Astrocyte (in vitro differentiated cells and primary cell): ENCODE results near the gene ABHD5. TPM values are rescaled to one million over a fixed set of nuclear protein-coding genes. Genes with fewer than 3 reads are reported as not detected.
A peak's percentile ranks its signal among the peaks of the same experiment; 100 is the strongest.

Source experiments
- DNase-seq: peaks from one replicate; pipeline ENCODE4 v3.0.0-alpha.2; 2010; ENCODE audit warnings: low read depth
- FAIRE-seq: peaks from 2 replicates; lab custom pipeline; 2011; peaks lifted over from hg19 to GRCh38; lab: Jason Lieb, UNC
- H2AFZ ChIP-seq: 2 replicates; pipeline ENCODE4 v1.6.0; 2012; ENCODE audit warnings: low read depth, low read length, inconsistent platforms
- H3K27ac ChIP-seq: 2 replicates; pipeline ENCODE4 v1.5.1; 2011; ENCODE audit warnings: low read depth, low read length, inconsistent platforms
- H3K27me3 ChIP-seq: 2 replicates; pipeline ENCODE4 v1.6.0; 2011; ENCODE audit warnings: low read length, inconsistent platforms; ENCODE audit not compliant: insufficient read depth
- H3K36me3 ChIP-seq: 2 replicates; pipeline ENCODE4 v1.5.1; 2011; ENCODE audit warnings: low read length, inconsistent platforms; ENCODE audit not compliant: insufficient read depth
- H3K4me1 ChIP-seq: 2 replicates; pipeline ENCODE4 v1.5.1; 2011; ENCODE audit warnings: low read length, inconsistent platforms; ENCODE audit not compliant: insufficient read depth
- H3K4me2 ChIP-seq: 2 replicates; pipeline ENCODE4 v1.6.0; 2012; ENCODE audit warnings: low read length, inconsistent platforms
- H3K4me3 ChIP-seq: 2 replicates; pipeline ENCODE4 v1.5.1; 2011; ENCODE audit warnings: low read depth, mild to moderate bottlenecking, low read length, inconsistent platforms; ENCODE audit not compliant: insufficient read depth
- H3K79me2 ChIP-seq: 2 replicates; pipeline ENCODE4 v1.6.0; 2012; ENCODE audit warnings: mild to moderate bottlenecking, low read length, inconsistent platforms; ENCODE audit not compliant: insufficient read depth
- H3K9ac ChIP-seq: 2 replicates; pipeline ENCODE4 v1.6.0; 2012; ENCODE audit warnings: mild to moderate bottlenecking, low read length, inconsistent platforms
- H3K9me3 ChIP-seq: 2 replicates; pipeline ENCODE4 v1.5.1; 2012; ENCODE audit warnings: low read depth, mild to moderate bottlenecking, low read length, inconsistent platforms; ENCODE audit not compliant: insufficient read depth
- H4K20me1 ChIP-seq: 2 replicates; pipeline ENCODE4 v1.6.0; 2012; ENCODE audit warnings: low read length, inconsistent platforms; ENCODE audit not compliant: insufficient read depth
- H3K27ac Mint-ChIP-seq: one replicate; pipeline ENCODE4 v1.8.0; 2021; ENCODE audit warnings: mild to moderate bottlenecking, mixed read lengths; ENCODE audit not compliant: unreplicated experiment
- H3K27me3 Mint-ChIP-seq: one replicate; pipeline ENCODE4 v1.8.0; 2021; ENCODE audit warnings: low read depth, mixed read lengths; ENCODE audit not compliant: unreplicated experiment
- H3K36me3 Mint-ChIP-seq: one replicate; pipeline ENCODE4 v1.8.0; 2021; ENCODE audit warnings: low read depth, mixed read lengths; ENCODE audit not compliant: unreplicated experiment
- H3K4me1 Mint-ChIP-seq: one replicate; pipeline ENCODE4 v1.8.0; 2021; ENCODE audit warnings: low read depth, mixed read lengths; ENCODE audit not compliant: unreplicated experiment
- H3K4me3 Mint-ChIP-seq: one replicate; pipeline ENCODE4 v1.8.0; 2021; ENCODE audit warnings: mild to moderate bottlenecking, moderate library complexity, mixed read lengths; ENCODE audit not compliant: unreplicated experiment
- H3K9me3 Mint-ChIP-seq: one replicate; pipeline ENCODE4 v1.8.0; 2021; ENCODE audit warnings: mild to moderate bottlenecking, mixed read lengths; ENCODE audit not compliant: unreplicated experiment
- CTCF ChIP-seq: IDR thresholded peaks from 2 replicates; pipeline ENCODE4 v1.5.1; 2011; ENCODE audit warnings: low read depth, mild to moderate bottlenecking, inconsistent platforms, low read length, moderate library complexity; ENCODE audit not compliant: insufficient read depth
- EZH2 ChIP-seq: IDR thresholded peaks from 2 replicates; pipeline ENCODE4 v1.6.1; 2012; ENCODE audit warnings: mild to moderate bottlenecking, low read length, inconsistent platforms; ENCODE audit not compliant: insufficient read depth
- total RNA-seq: library from RNA; stranded (reverse); gene quantifications from 2 replicates; pipeline ENCODE4 v1.2.1, GENCODE V29; 2021

Gene ABHD5
- total RNA-seq, 1 donor from 2014 or later, result 18.3 TPM

DNA sequence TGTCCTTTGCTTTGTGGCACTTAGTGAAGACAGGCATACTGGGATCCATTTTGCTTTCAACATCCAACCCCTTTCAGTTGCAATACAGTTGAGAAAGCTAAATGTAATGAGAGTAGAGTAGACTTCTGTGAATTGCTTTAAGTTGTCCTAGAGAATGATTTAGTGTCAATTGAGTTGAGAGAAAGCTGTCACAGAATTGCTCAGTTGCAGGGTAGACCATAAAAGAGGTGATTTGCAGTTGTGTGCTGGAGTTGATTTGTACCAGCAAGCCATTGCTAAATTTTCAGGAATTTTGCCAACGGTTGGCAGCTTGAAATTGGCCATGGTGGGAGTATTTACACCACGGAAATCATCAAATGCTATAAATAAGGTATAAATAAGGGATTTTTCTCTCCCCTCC lies 2.2 kb downstream of the ABHD5 start:
- H3K27me3 ChIP-seq, result no peaks in the 10 kb centered on the region
- peak overlapping the region; percentile 21 for H3K4me3 Mint-ChIP-seq
- peaks cover 14% of the 10 kb centered on the region for H3K4me1 Mint-ChIP-seq
- H3K36me3 Mint-ChIP-seq, result no peaks in the 10 kb centered on the region
- H3K36me3 ChIP-seq, result no peaks in the 10 kb centered on the region
- peaks cover 20% of the 10 kb centered on the region for H4K20me1 ChIP-seq
- H2AFZ ChIP-seq, result no peak overlapping the region
- H3K9me3 ChIP-seq, result no peaks in the 10 kb centered on the region
- H3K27ac Mint-ChIP-seq, result no peak overlapping the region
- no peaks in the 10 kb centered on the region for H3K27me3 Mint-ChIP-seq
- no peaks in the 10 kb centered on the region for H3K9me3 Mint-ChIP-seq
- peaks cover 49% of the 10 kb centered on the region for H3K79me2 ChIP-seq
- H3K9ac ChIP-seq, result no peak overlapping the region
- no peak overlapping the region for H3K4me3 ChIP-seq
- H3K27ac ChIP-seq, result no peak overlapping the region
- H3K4me2 ChIP-seq, result peak overlapping the region; percentile 4
- no peak for FAIRE-seq
- peaks cover 12% of the 10 kb centered on the region for H3K4me1 ChIP-seq
- no peak for TF ChIP-seq CTCF
- no peak for DNase-seq

DNA sequence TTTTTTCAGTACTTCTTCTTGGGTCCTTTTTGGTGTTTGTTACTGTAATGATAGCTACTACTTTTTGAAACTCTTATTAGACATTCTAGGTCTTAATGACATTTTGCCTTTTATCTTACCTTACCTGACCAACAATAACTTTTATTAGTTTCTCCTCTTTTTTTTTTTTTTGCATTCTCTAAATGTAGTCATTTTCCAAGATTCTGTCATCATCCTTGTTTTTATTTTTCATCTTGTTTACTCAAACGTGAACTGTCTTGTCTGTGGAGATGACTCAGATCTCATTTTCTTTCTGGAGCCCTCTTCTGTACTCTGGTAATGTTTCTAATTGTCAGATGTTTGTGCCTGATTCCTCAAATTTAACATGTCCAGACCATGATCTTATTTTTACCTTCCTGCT lies 2.9 kb downstream of the ABHD5 start:
- FAIRE-seq (no peak), DNase-seq (no peak)
- Histone ChIP-seq H4K20me1 (peaks cover 22% of the 10 kb centered on the region), H3K27me3 (no peaks in the 10 kb centered on the region), H3K36me3 (no peaks in the 10 kb centered on the region), H3K79me2 (peaks cover 54% of the 10 kb centered on the region), H3K9me3 (no peaks in the 10 kb centered on the region), H3K4me3 (no peak overlapping the region), H3K4me1 (peaks cover 12% of the 10 kb centered on the region), H3K4me2 (no peak overlapping the region), H3K27ac (no peak overlapping the region), H2AFZ (no peak overlapping the region), H3K9ac (no peak overlapping the region)
- Mint-ChIP-seq H3K27me3 (no peaks in the 10 kb centered on the region), H3K9me3 (no peaks in the 10 kb centered on the region), H3K4me1 (peaks cover 14% of the 10 kb centered on the region), H3K4me3 (no peak overlapping the region), H3K27ac (no peak overlapping the region), H3K36me3 (no peaks in the 10 kb centered on the region)
- no peak for TF ChIP-seq EZH2
- TF ChIP-seq CTCF, result no peak

DNA sequence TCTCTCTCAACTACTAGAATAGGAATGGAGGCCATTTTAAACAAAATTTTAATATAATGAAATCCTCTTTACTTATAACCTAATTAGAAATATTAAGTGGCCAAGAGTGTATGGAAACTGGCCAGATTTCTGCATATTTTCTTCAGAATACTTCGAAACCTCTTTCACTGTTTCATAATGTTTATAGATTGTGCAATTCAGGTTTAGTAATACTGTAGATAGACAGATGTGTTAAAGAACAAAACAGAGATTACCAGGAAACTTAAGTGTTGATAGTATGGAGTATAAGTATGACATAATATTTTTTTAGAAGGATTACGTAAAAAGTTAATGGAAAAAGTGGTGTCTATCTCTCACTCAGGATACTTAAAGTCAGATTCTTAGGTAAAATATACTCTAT lies 4.7 kb downstream of the ABHD5 start:
- H3K4me2 ChIP-seq, result no peak overlapping the region
- no peaks in the 10 kb centered on the region for H3K27me3 Mint-ChIP-seq
- H3K36me3 Mint-ChIP-seq, result no peaks in the 10 kb centered on the region
- H4K20me1 ChIP-seq, result peaks cover 26% of the 10 kb centered on the region
- no peaks in the 10 kb centered on the region for H3K36me3 ChIP-seq
- no peak overlapping the region for H3K27ac ChIP-seq
- no peak for TF ChIP-seq CTCF
- TF ChIP-seq EZH2, result no peak
- no peaks in the 10 kb centered on the region for H3K9me3 Mint-ChIP-seq
- H3K4me3 ChIP-seq, result no peak overlapping the region
- peak; percentile 57 for DNase-seq
- H3K27me3 ChIP-seq, result no peaks in the 10 kb centered on the region
- no peak for FAIRE-seq
- no peak overlapping the region for H2AFZ ChIP-seq
- H3K9ac ChIP-seq, result no peak overlapping the region
- no peak overlapping the region for H3K4me3 Mint-ChIP-seq
- H3K4me1 ChIP-seq, result peaks cover 8% of the 10 kb centered on the region
- H3K79me2 ChIP-seq, result peaks cover 58% of the 10 kb centered on the region
- peaks cover 11% of the 10 kb centered on the region for H3K4me1 Mint-ChIP-seq
- H3K27ac Mint-ChIP-seq, result no peak overlapping the region
- no peaks in the 10 kb centered on the region for H3K9me3 ChIP-seq
